H1 (cell line): ENCODE results near the gene KIAA0930. TPM values are rescaled to one million over a fixed set of nuclear protein-coding genes. Genes with fewer than 3 reads are reported as not detected.
A peak's percentile ranks its signal among the peaks of the same experiment; 100 is the strongest.

Source experiments
- CTCF ChIA-PET: fragments of 300-600 bp; sonication (Branson Sonifier 250); formaldehyde crosslinking; loops from one replicate; lab custom pipeline; 2021; ENCODE audit not compliant: partially characterized antibody; lab: Charles Lee
- POLR2A ChIA-PET: fragments of 300-600 bp; sonication (Branson Sonifier 250); formaldehyde crosslinking; loops from one replicate; lab custom pipeline; 2021; ENCODE audit warnings: inconsistent platforms; ENCODE audit not compliant: partially characterized antibody; lab: Charles Lee
- DNase-seq, 2 experiments: peaks; one replicate each; pipeline versions ENCODE4 v3.0.0 to v3.0.0-alpha.2; 2010 to 2022; ENCODE audit warnings: low spot score in 2 of 2, low read depth in 1 of 2, mixed read lengths in 1 of 2
- FAIRE-seq: peaks from 2 replicates; lab custom pipeline; 2011; peaks lifted over from hg19 to GRCh38; lab: Jason Lieb, UNC
- H2AFZ ChIP-seq: 2 replicates; pipeline ENCODE4 v1.8.1; 2012; ENCODE audit warnings: low read length, inconsistent platforms
- H2AK5ac ChIP-seq: 2 replicates; pipeline ENCODE4 v1.6.1; 2013; ENCODE audit warnings: low read depth, low read length
- H2BK120ac ChIP-seq: replicated peaks from 2 replicates; pipeline ENCODE3; 2013; ENCODE audit warnings: low read depth, low read length, inconsistent platforms
- H2BK12ac ChIP-seq: 2 replicates; pipeline ENCODE4 v1.6.1; 2013; ENCODE audit warnings: low read depth, low read length
- H2BK15ac ChIP-seq: 2 replicates; pipeline ENCODE4 v1.6.1; 2013; ENCODE audit warnings: low read length
- H2BK20ac ChIP-seq: 2 replicates; pipeline ENCODE4 v1.6.1; 2013; ENCODE audit warnings: low read length
- H2BK5ac ChIP-seq: 2 replicates; pipeline ENCODE4 v1.6.1; 2013; ENCODE audit warnings: low read depth, low read length
- H3K14ac ChIP-seq: 2 replicates; pipeline ENCODE4 v1.6.1; 2013; ENCODE audit warnings: inconsistent platforms; ENCODE audit not compliant: insufficient read length
- H3K18ac ChIP-seq: 2 replicates; pipeline ENCODE4 v1.6.1; 2013; ENCODE audit warnings: low read length; ENCODE audit errors: extremely low read depth
- H3K23ac ChIP-seq: 2 replicates; pipeline ENCODE4 v1.6.1; 2013; ENCODE audit warnings: inconsistent platforms; ENCODE audit not compliant: insufficient read length
- H3K23me2 ChIP-seq: 2 replicates; pipeline ENCODE4 v1.6.1; 2013; ENCODE audit warnings: low read depth, low read length
- H3K27ac ChIP-seq: 2 replicates; pipeline ENCODE4 v1.6.1; 2011; ENCODE audit warnings: low read depth, low read length, inconsistent platforms
- H3K27me3 ChIP-seq, 4 experiments: replicated peaks in 1 of 4; 1 replicate in 1 of 4; 2 replicates in 3 of 4; pipeline versions ENCODE4 v1.6.1 to v1.8.1; 2011 to 2013; ENCODE audit warnings: low read length in 3 of 4, mild to moderate bottlenecking in 3 of 4, inconsistent platforms in 2 of 4, mixed read lengths in 2 of 4, moderate library complexity in 1 of 4; ENCODE audit not compliant: control insufficient read depth in 3 of 4, insufficient read depth in 3 of 4; ENCODE audit errors: extremely low read depth in 1 of 4
- H3K36me3 ChIP-seq, 4 experiments: 2 replicates each; pipeline versions ENCODE4 v1.6.1 to v1.8.1; 2011 to 2013; ENCODE audit warnings: mild to moderate bottlenecking in 4 of 4, low read length in 3 of 4, moderate library complexity in 2 of 4, control low read depth in 1 of 4, inconsistent platforms in 1 of 4; ENCODE audit not compliant: insufficient read depth in 4 of 4, control insufficient read depth in 2 of 4
- H3K4ac ChIP-seq: replicated peaks from 2 replicates; pipeline ENCODE3; 2013; ENCODE audit warnings: low read length, low read depth, mixed read lengths, inconsistent platforms; ENCODE audit not compliant: insufficient read length
- H3K4me1 ChIP-seq, 4 experiments: replicated peaks in 1 of 4; 1 replicate in 1 of 4; 2 replicates in 3 of 4; pipeline versions ENCODE4 v1.6.1 to v1.8.1; 2011 to 2013; ENCODE audit warnings: low read length in 3 of 4, inconsistent platforms in 2 of 4, mixed read lengths in 1 of 4; ENCODE audit not compliant: insufficient read depth in 4 of 4, control insufficient read depth in 3 of 4
- H3K4me2 ChIP-seq, 2 experiments: 2 replicates each; pipeline versions ENCODE4 v1.6.1 to v1.8.1; 2011 to 2013; ENCODE audit warnings: low read depth in 2 of 2, low read length in 2 of 2, control low read depth in 1 of 2, inconsistent platforms in 1 of 2, mild to moderate bottlenecking in 1 of 2; ENCODE audit not compliant: insufficient read depth in 1 of 2
- H3K4me3 ChIP-seq, 4 experiments: fragments of 200-600, 300-600 bp in 1 of 4; sonication (generic), shearing (Covaris generic), sonication (Bioruptor Twin) in 1 of 4; 2 replicates each; pipeline versions ENCODE4 v1.5.1 to v1.8.1; 2011 to 2016; ENCODE audit warnings: low read length in 4 of 4, low read depth in 3 of 4, control low read depth in 2 of 4, inconsistent platforms in 2 of 4, mild to moderate bottlenecking in 2 of 4, mixed read lengths in 1 of 4, moderate library complexity in 1 of 4; ENCODE audit not compliant: insufficient read depth in 2 of 4; ENCODE audit errors: extremely low read depth in 1 of 4
- H3K56ac ChIP-seq: replicated peaks from 2 replicates; pipeline ENCODE3; 2013; ENCODE audit warnings: low read depth, mild to moderate bottlenecking, mixed read lengths, low read length, inconsistent platforms; ENCODE audit not compliant: insufficient read length
- H3K79me1 ChIP-seq: 2 replicates; pipeline ENCODE4 v1.6.1; 2013; ENCODE audit warnings: low read depth, low read length, control low read depth
- H3K79me2 ChIP-seq, 2 experiments: 2 replicates each; pipeline versions ENCODE4 v1.6.1 to v1.8.1; 2012 to 2013; ENCODE audit warnings: low read length in 2 of 2, mild to moderate bottlenecking in 2 of 2, inconsistent platforms in 1 of 2; ENCODE audit not compliant: insufficient read depth in 2 of 2, control insufficient read depth in 1 of 2
- H3K9ac ChIP-seq, 4 experiments: replicated peaks in 1 of 4; 1 replicate in 1 of 4; 2 replicates in 3 of 4; pipeline versions ENCODE4 v1.6.1 to v1.8.1; 2011 to 2013; ENCODE audit warnings: low read depth in 3 of 4, low read length in 3 of 4, control low read depth in 2 of 4, mild to moderate bottlenecking in 2 of 4, moderate library complexity in 2 of 4, inconsistent platforms in 1 of 4; ENCODE audit errors: extremely low read depth in 1 of 4
- H3K9me3 ChIP-seq, 2 experiments: 2 replicates each; pipeline versions ENCODE4 v1.6.1 to v1.8.1; 2012 to 2013; ENCODE audit warnings: mild to moderate bottlenecking in 2 of 2, moderate library complexity in 2 of 2, control low read depth in 1 of 2, inconsistent platforms in 1 of 2, low read depth in 1 of 2, low read length in 1 of 2, mixed read lengths in 1 of 2; ENCODE audit not compliant: insufficient read depth in 2 of 2
- H4K20me1 ChIP-seq, 2 experiments: replicated peaks in 1 of 2; 2 replicates each; pipeline versions ENCODE3 to v1.8.1; 2011 to 2013; ENCODE audit warnings: inconsistent platforms in 2 of 2, low read length in 2 of 2, mild to moderate bottlenecking in 1 of 2; ENCODE audit not compliant: insufficient read depth in 2 of 2, control insufficient read depth in 1 of 2
- H4K5ac ChIP-seq: 2 replicates; pipeline ENCODE4 v1.6.1; 2013; ENCODE audit warnings: low read length, low read depth, mixed read lengths, inconsistent platforms; ENCODE audit not compliant: insufficient read length
- H4K8ac ChIP-seq: 2 replicates; pipeline ENCODE4 v1.8.0; 2013; ENCODE audit warnings: mild to moderate bottlenecking, moderate library complexity, low read length, inconsistent platforms; ENCODE audit not compliant: insufficient read depth; ENCODE audit errors: extremely low read depth
- H4K91ac ChIP-seq: replicated peaks from 2 replicates; pipeline ENCODE3; 2013; ENCODE audit warnings: low read length, mixed read lengths, inconsistent platforms; ENCODE audit not compliant: insufficient read length
- ASH2L ChIP-seq: fragments of 200-600, 300-600 bp; sonication (generic); IDR thresholded peaks from one replicate; pipeline ENCODE4 v1.7.1; 2017; ENCODE audit warnings: low read length
- EP300 ChIP-seq, 2 experiments: IDR thresholded peaks; 1 replicate in 1 of 2; 2 replicates in 1 of 2; pipeline ENCODE4 v1.6.1; 2011 to 2012; ENCODE audit warnings: low read depth in 2 of 2, low read length in 2 of 2, mild to moderate bottlenecking in 2 of 2, borderline replicate concordance in 1 of 2, inconsistent platforms in 1 of 2, moderate library complexity in 1 of 2
- KDM4A ChIP-seq: IDR thresholded peaks from one replicate; pipeline ENCODE4 v1.7.1; 2012; ENCODE audit warnings: low read depth, mild to moderate bottlenecking, moderate library complexity, low read length, inconsistent platforms; ENCODE audit not compliant: severe bottlenecking
- RAD21 ChIP-seq, 2 experiments: IDR thresholded peaks in 1 of 2; conservative IDR thresholded peaks in 1 of 2; 2 replicates each; pipeline ENCODE4 v1.6.1; 2011; ENCODE audit warnings: low read depth in 2 of 2, low read length in 2 of 2, improper control_type of control experiment in 1 of 2, inconsistent platforms in 1 of 2, mild to moderate bottlenecking in 1 of 2, moderate library complexity in 1 of 2
- SP1 ChIP-seq: IDR thresholded peaks from 2 replicates; pipeline ENCODE4 v1.6.1; 2011; ENCODE audit warnings: low read depth, low read length
- SP4 ChIP-seq: IDR thresholded peaks from 2 replicates; pipeline ENCODE4 v1.6.1; 2012; ENCODE audit warnings: low read length, inconsistent platforms
- WGBS, 2 experiments: shearing (Covaris generic) in 1 of 2; methylation state at CpG; one replicate each; pipeline versions ENCODE4 v1.1.6 to v1.1.7; 2013 to 2015; ENCODE audit warnings: low lambda C conversion rate in 2 of 2, mixed read lengths in 2 of 2, inconsistent platforms in 1 of 2, low coverage in 1 of 2, missing lambda C conversion rate in 1 of 2; ENCODE audit not compliant: insufficient replicate concordance in 2 of 2, insufficient coverage in 1 of 2, insufficient read length in 1 of 2; ENCODE audit errors: extremely low coverage in 1 of 2, missing lambda C conversion rate in 1 of 2; 5-methylcytosine and 5-hydroxymethylcytosine counted together
- long read RNA-seq, 2 experiments: library from RNA in 1 of 2; library from capped mRNA in 1 of 2; stranded (forward); transcript quantifications; one replicate each; pipeline ENCODE4 v2.0.0, GENCODE V29; 2021; ENCODE audit warnings: inconsistent platforms in 1 of 2
- polyA minus RNA-seq, 3 experiments: library from RNA; depleted of rRNA, polyadenylated mRNA; stranded (reverse); fragments of >200 nt; gene quantifications; 1 replicate in 2 of 3; 2 replicates in 1 of 3; pipeline ENCODE4 v1.2.3, GENCODE V29; 2011
- polyA plus RNA-seq, 7 experiments: library from polyadenylated mRNA; depleted of rRNA in 3 of 7; stranded (reverse) in 5 of 7; unstranded in 2 of 7; fragments of >200 nt in 5 of 7; fragments of 200-250 nt in 2 of 7; gene quantifications; 1 replicate in 5 of 7; 2 replicates in 1 of 7; 4 replicates in 1 of 7; pipeline versions ENCODE4 v1.2.1 to v1.2.3, GENCODE V29; 2011 to 2013; ENCODE audit warnings: missing spikeins in 2 of 7, mixed read lengths in 2 of 7
- total RNA-seq: library from RNA; stranded (reverse); fragmentation: NEBNext Ultra II Directional; extraction: Animal tissue kit (Norgen Biotek cat#: 25700); gene quantifications from 2 replicates; pipeline ENCODE4 v1.2.1, GENCODE V29; 2021

Gene KIAA0930
- 61.9 and 65.3 TPM in 2 replicates for total RNA-seq
- 66.1 and 95.4 TPM in 2 replicates for polyA plus RNA-seq (2011; rRNA removed)
- 66.9 TPM for polyA plus RNA-seq (2011; cell fraction: cytosol; rRNA removed)
- polyA plus RNA-seq (2011; cell fraction: nucleus; rRNA removed), result 77.9 TPM
- 37.4 to 53.7 TPM (median 45.5 TPM) in 4 replicates for polyA plus RNA-seq (2012, experiment 1 of 2)
- polyA plus RNA-seq (2012, experiment 2 of 2), result 32.4 TPM
- polyA plus RNA-seq (2013, experiment 1 of 2), result 50.5 TPM
- 53.3 TPM for polyA plus RNA-seq (2013, experiment 2 of 2)
- polyA minus RNA-seq (2011; rRNA and poly(A)+ RNA removed), result 25.2 and 28.4 TPM in 2 replicates
- 27.8 TPM for polyA minus RNA-seq (2011; cell fraction: cytosol; rRNA and poly(A)+ RNA removed)
- 14.2 TPM for polyA minus RNA-seq (2011; cell fraction: nucleus; rRNA and poly(A)+ RNA removed)
- long read RNA-seq, experiment 1, full-length matches to known transcripts, result 16 of 63 reads
- long read RNA-seq, experiment 1, partial matches to known transcripts, result 11 of 63 reads
- long read RNA-seq, experiment 1, other reads (novel, unspliced or antisense), result 36 of 63 reads
- long read RNA-seq, experiment 2, partial matches to known transcripts, result 0 of 17 reads
- long read RNA-seq, experiment 2, other reads (novel, unspliced or antisense), result 17 of 17 reads

GRCh38 chr22:45240810-45241631, at the start of gene KIAA0930:
KIAA0930 (minus strand) TSS chr22:45240894; CDS start chr22:45240703, 191 bp downstream.
- H3K14ac ChIP-seq, result no peak within 1 kb of the TSS
- H3K4me3 ChIP-seq, result peak within 1 kb of the TSS; percentile 65 to 78 (median 72)
- peaks cover 9% of the 10 kb centered on the region in 2 experiments for H4K20me1 ChIP-seq
- H3K79me1 ChIP-seq, result no peaks in the 10 kb centered on the region; the same call in 1 of the 2 replicates
- CTCF ChIA-PET, result no interaction called here
- H2AK5ac ChIP-seq, result no peak within 1 kb of the TSS
- DNase-seq, result peak in 1 of 2 experiments; percentile 92
- peak within 1 kb of the TSS; percentile 66; the same call in 1 of the 2 replicates for H2BK5ac ChIP-seq
- H2AFZ ChIP-seq, result peak within 1 kb of the TSS; percentile 60
- TF ChIP-seq ASH2L, result peak; percentile 33
- TF ChIP-seq RAD21 (IDR thresholded peaks at IDR 0.05 in 1 of 2, conservative IDR thresholded peaks at IDR 0.05 in 1 of 2; ENCODE audit: low read depth in 2 of 2, low read length in 2 of 2), result no peak
- peak; percentile 85 for TF ChIP-seq SP1
- peak; percentile 23 for TF ChIP-seq KDM4A
- peak; percentile 30; the same call in 1 of the 2 replicates for TF ChIP-seq SP4
- no peak for TF ChIP-seq EP300 (IDR thresholded peaks at IDR 0.05; ENCODE audit: borderline replicate concordance in 1 of 2, low read depth in 2 of 2, low read length in 2 of 2)
- H3K23me2 ChIP-seq, result peaks cover 11% of the 10 kb centered on the region
- H2BK120ac ChIP-seq, result peak within 1 kb of the TSS; percentile 23
- H3K27me3 ChIP-seq, result peaks cover 0 to 7% (median 3%) of the 10 kb centered on the region in 4 experiments; a peak in 4 of 7 replicates
- H3K4me1 ChIP-seq, result peaks cover 3 to 19% (median 15%) of the 10 kb centered on the region in 4 experiments; a peak in 6 of 7 replicates
- peak within 1 kb of the TSS; percentile 88 to 96 for H3K4me2 ChIP-seq
- no peak within 1 kb of the TSS for H3K56ac ChIP-seq
- POLR2A ChIA-PET, result interaction anchor here (0.7 kb wide), 1 partner anchor 234 kb away, joined by 4 read pairs; no protein-coding TSS in a partner anchor
- no peak within 1 kb of the TSS for H3K4ac ChIP-seq
- H4K91ac ChIP-seq, result peak within 1 kb of the TSS; percentile 54
- no peaks in the 10 kb centered on the region for H3K36me3 ChIP-seq
- H3K79me2 ChIP-seq, result peaks cover 0 to 3% of the 10 kb centered on the region in 2 experiments; a peak in 1 of 4 replicates
- no peak within 1 kb of the TSS for H3K23ac ChIP-seq
- H2BK12ac ChIP-seq, result no peak within 1 kb of the TSS
- H4K8ac ChIP-seq, result peak within 1 kb of the TSS; percentile 90
- H2BK20ac ChIP-seq, result peak within 1 kb of the TSS; percentile 48; the same call in 1 of the 2 replicates
- H3K27ac ChIP-seq, result no peak within 1 kb of the TSS
- WGBS, 2 experiments, result 8% methylated on average over 12 of the region's 66 CpGs; no CpG with 5 or more reads in 1 of the 2 experiments
- no peaks in the 10 kb centered on the region for H3K9me3 ChIP-seq
- peak within 1 kb of the TSS; percentile 31; the same call in 1 of the 2 replicates for H2BK15ac ChIP-seq
- no peak for FAIRE-seq
- peak within 1 kb of the TSS; percentile 81 for H3K18ac ChIP-seq
- H3K9ac ChIP-seq, result peak within 1 kb of the TSS in 3 of 4 experiments; percentile 29 to 60 (median 36); a peak in 6 of 7 replicates
- H4K5ac ChIP-seq, result no peak within 1 kb of the TSS
